Liver (tissue), 9 donors: ENCODE data around the gene IGDCC3. TPM values are rescaled to one million over a fixed set of nuclear protein-coding genes. Genes with fewer than 3 reads are reported as not detected.

Experiments
- DNase-seq: peaks from one replicate; pipeline ENCODE4 v3.0.0-alpha.2; 2017; ENCODE audit warnings: low spot score
- H3K27ac ChIP-seq, 2 donors: one replicate each; pipeline ENCODE4 v1.7.0; 2013; ENCODE audit warnings: inconsistent platforms in 2 of 2, low read length in 2 of 2, control low read depth in 1 of 2, low read depth in 1 of 2, mild to moderate bottlenecking in 1 of 2
- H3K27me3 ChIP-seq, 4 donors: one replicate each; pipeline versions ENCODE4 v1.6.1 to v1.7.0; 2013; ENCODE audit warnings: low read length in 3 of 4, inconsistent platforms in 1 of 4, mild to moderate bottlenecking in 1 of 4, moderate library complexity in 1 of 4; ENCODE audit not compliant: control insufficient read depth in 4 of 4, insufficient read depth in 4 of 4
- H3K36me3 ChIP-seq, 4 donors: one replicate each; pipeline versions ENCODE4 v1.6.1 to v1.7.0; 2013; ENCODE audit warnings: low read length in 3 of 4, mild to moderate bottlenecking in 3 of 4, low read depth in 1 of 4, moderate library complexity in 1 of 4; ENCODE audit not compliant: control insufficient read depth in 4 of 4, insufficient read depth in 3 of 4
- H3K4me1 ChIP-seq, 4 donors: one replicate each; pipeline versions ENCODE4 v1.6.1 to v1.7.0; 2013; ENCODE audit warnings: low read length in 3 of 4, mild to moderate bottlenecking in 3 of 4, moderate library complexity in 1 of 4; ENCODE audit not compliant: control insufficient read depth in 4 of 4, insufficient read depth in 4 of 4
- H3K4me3 ChIP-seq, 3 donors: one replicate each; pipeline versions ENCODE4 v1.6.1 to v1.7.0; 2013; ENCODE audit warnings: low read length in 3 of 3, control low read depth in 1 of 3, low read depth in 1 of 3, mild to moderate bottlenecking in 1 of 3
- H3K9ac ChIP-seq, 2 donors: one replicate each; pipeline ENCODE4 v1.7.0; 2013; ENCODE audit warnings: low read length in 2 of 2, mild to moderate bottlenecking in 2 of 2, moderate library complexity in 2 of 2, control low read depth in 1 of 2, low read depth in 1 of 2
- H3K9me3 ChIP-seq, 4 donors: one replicate each; pipeline versions ENCODE4 v1.6.1 to v1.7.0; 2013; ENCODE audit warnings: low read length in 3 of 4; ENCODE audit not compliant: control insufficient read depth in 4 of 4
- EGR1 ChIP-seq, 2 donors: IDR thresholded peaks; 2 replicates each; pipeline ENCODE4 v1.6.1; 2016 to 2018; ENCODE audit warnings: antibody characterized with exemption in 2 of 2, low read depth in 2 of 2
- FOXA1 ChIP-seq: IDR thresholded peaks from 2 replicates; pipeline ENCODE4 v1.6.1; 2016; ENCODE audit warnings: antibody characterized with exemption
- GABPA ChIP-seq, 2 donors: IDR thresholded peaks in 1 of 2; conservative IDR thresholded peaks in 1 of 2; 2 replicates each; pipeline ENCODE4 v1.6.1; 2016; ENCODE audit warnings: antibody characterized with exemption in 2 of 2, mild to moderate bottlenecking in 1 of 2, moderate library complexity in 1 of 2
- HNF4A ChIP-seq, 2 donors: conservative IDR thresholded peaks; 2 replicates each; pipeline ENCODE4 v1.6.1; 2016; ENCODE audit warnings: antibody characterized with exemption in 2 of 2, mild to moderate bottlenecking in 2 of 2
- HNF4G ChIP-seq: IDR thresholded peaks from 2 replicates; pipeline ENCODE4 v1.6.1; 2016; ENCODE audit warnings: antibody characterized with exemption
- JUND ChIP-seq, 2 donors: IDR thresholded peaks; 2 replicates each; pipeline ENCODE4 v1.6.1; 2016; ENCODE audit warnings: antibody characterized with exemption in 2 of 2
- NR2F2 ChIP-seq: IDR thresholded peaks from 2 replicates; pipeline ENCODE4 v1.6.1; 2016; ENCODE audit warnings: antibody characterized with exemption
- REST ChIP-seq: IDR thresholded peaks from 2 replicates; pipeline ENCODE4 v1.6.1; 2016; ENCODE audit warnings: antibody characterized with exemption, mild to moderate bottlenecking
- SP1 ChIP-seq: IDR thresholded peaks from 2 replicates; pipeline ENCODE4 v1.6.1; 2018; ENCODE audit warnings: antibody characterized with exemption, mild to moderate bottlenecking
- TAF1 ChIP-seq: conservative IDR thresholded peaks from 2 replicates; pipeline ENCODE4 v1.6.1; 2016; ENCODE audit warnings: antibody characterized with exemption, mild to moderate bottlenecking
- YY1 ChIP-seq: IDR thresholded peaks from 2 replicates; pipeline ENCODE4 v1.6.1; 2016; ENCODE audit warnings: antibody characterized with exemption, mild to moderate bottlenecking
- ZBTB33 ChIP-seq: IDR thresholded peaks from 2 replicates; pipeline ENCODE4 v1.6.1; 2016; ENCODE audit warnings: antibody characterized with exemption
- WGBS: extraction: QIAGEN DNeasy Blood & Tissue Kit; methylation state at CpG from one replicate; pipeline ENCODE4 v1.1.7; 2013; 5-methylcytosine and 5-hydroxymethylcytosine counted together
- polyA plus RNA-seq, 2 donors: library from polyadenylated mRNA; stranded (reverse) in 1 of 2; unstranded in 1 of 2; fragments of 200-250 nt in 1 of 2; fragments of >200 nt in 1 of 2; fragmentation: Nextera tagmentation in 1 of 2; extraction: Ambion mirVana in 1 of 2; gene quantifications; one replicate each; pipeline versions ENCODE4 v1.2.1 to v1.2.3, GENCODE V29; 2013 to 2015
- total RNA-seq, 2 donors: library from RNA; depleted of rRNA; stranded (reverse); fragments of >200 nt; gene quantifications; one replicate each; pipeline ENCODE4 v1.2.3, GENCODE V29; 2014
- TF ChIP-seq, protein P1 (sequence below): IDR thresholded peaks from 2 replicates; pipeline ENCODE4 v1.6.1; 2016; ENCODE audit warnings: antibody characterized with exemption
- TF ChIP-seq, protein P2 (sequence below): IDR thresholded peaks from 2 replicates; pipeline ENCODE4 v1.6.1; 2016; ENCODE audit warnings: antibody characterized with exemption
- TF ChIP-seq, protein P3 (sequence below): fragments of 150-350 bp; IDR thresholded peaks from 2 replicates; pipeline ENCODE4 v1.5.1; 2017; ENCODE audit warnings: improper control_type of control experiment, low read depth, low read length; ENCODE audit not compliant: missing input control
- donor health status: healthy.
- donor health status: healthy.
- donor health status: healthy.
- donor health status: healthy.
- donor health status: healthy.

Gene IGDCC3
- total and polyA plus RNA-seq, 4 donors = 1.5 TPM; not detected in 3

GRCh38 chr15:65362491-65362890, 15.3 kb downstream of the IGDCC3 start:
- H3K4me1 ChIP-seq = no peaks in the 10 kb centered on the region
- H3K27ac ChIP-seq = no peak overlapping the region
- TF ChIP-seq, protein P1, sequence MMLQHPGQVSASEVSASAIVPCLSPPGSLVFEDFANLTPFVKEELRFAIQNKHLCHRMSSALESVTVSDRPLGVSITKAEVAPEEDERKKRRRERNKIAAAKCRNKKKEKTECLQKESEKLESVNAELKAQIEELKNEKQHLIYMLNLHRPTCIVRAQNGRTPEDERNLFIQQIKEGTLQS = no peak
- TF ChIP-seq HNF4G = no peak
- no peak for TF ChIP-seq TAF1
- TF ChIP-seq FOXA1 = no peak
- TF ChIP-seq GABPA (IDR thresholded peaks at IDR 0.05 in 1 of 2, conservative IDR thresholded peaks at IDR 0.05 in 1 of 2) = no peak
- TF ChIP-seq, protein P2, sequence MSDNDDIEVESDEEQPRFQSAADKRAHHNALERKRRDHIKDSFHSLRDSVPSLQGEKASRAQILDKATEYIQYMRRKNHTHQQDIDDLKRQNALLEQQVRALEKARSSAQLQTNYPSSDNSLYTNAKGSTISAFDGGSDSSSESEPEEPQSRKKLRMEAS = no peak
- no peak for TF ChIP-seq JUND (IDR thresholded peaks at IDR 0.05)
- no peak for TF ChIP-seq HNF4A (conservative IDR thresholded peaks at IDR 0.05)
- no peak for TF ChIP-seq SP1
- TF ChIP-seq ZBTB33 = no peak
- no peak for DNase-seq
- H3K27me3 ChIP-seq = peaks cover 0 to 7% (median 0%) of the 10 kb centered on the region in 4 donors
- 89% methylated on average over 8 of the region's 8 CpGs for whole genome bisulfite sequencing
- no peak overlapping the region for H3K4me3 ChIP-seq
- no peaks in the 10 kb centered on the region for H3K36me3 ChIP-seq
- H3K9ac ChIP-seq = no peak overlapping the region
- H3K9me3 ChIP-seq = no peaks in the 10 kb centered on the region

DNA sequence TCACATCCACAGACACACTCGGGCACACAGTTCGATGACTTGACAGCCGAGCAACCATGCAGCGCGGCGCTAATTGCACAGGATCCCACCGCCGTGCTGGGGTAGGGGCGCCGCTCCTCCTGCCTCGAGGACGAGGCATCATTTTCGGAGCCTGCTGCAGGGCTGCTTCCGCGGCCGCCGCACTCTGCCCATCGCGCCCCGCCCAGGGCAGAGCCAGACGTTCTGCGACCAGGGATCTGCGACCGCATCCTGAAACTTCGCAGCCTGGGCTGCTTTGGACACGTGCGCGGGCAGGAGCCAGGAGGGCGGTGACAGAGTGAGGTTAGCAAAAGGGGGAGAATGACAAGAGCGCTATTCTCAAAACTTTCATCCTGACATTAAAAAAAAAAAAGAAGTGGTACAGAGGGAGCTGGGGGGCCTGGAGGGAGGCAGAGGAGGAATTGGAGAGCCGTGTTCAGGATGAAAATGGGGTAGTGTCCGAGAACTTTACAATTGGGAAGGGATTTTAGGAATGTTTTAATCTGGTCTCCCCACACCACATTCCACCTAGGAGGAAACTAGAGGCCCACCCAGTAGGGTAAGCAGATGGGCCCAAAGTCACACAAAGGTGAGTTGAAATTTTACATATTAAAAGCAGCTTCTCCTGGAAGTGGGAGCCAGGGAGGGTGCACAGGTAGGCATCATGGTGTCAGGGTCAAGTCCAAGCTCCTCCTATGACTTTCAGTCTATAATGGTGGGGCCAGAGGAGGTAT, 15.9 kb downstream of the IGDCC3 start:
- Histone ChIP-seq H3K27me3 (peaks cover 0 to 7% (median 0%) of the 10 kb centered on the region in 4 donors), H3K9ac (no peak overlapping the region), H3K4me1 (no peaks in the 10 kb centered on the region), H3K27ac (no peak overlapping the region), H3K4me3 (no peak overlapping the region), H3K36me3 (no peaks in the 10 kb centered on the region), H3K9me3 (no peaks in the 10 kb centered on the region)
- no peak for TF ChIP-seq YY1
- TF ChIP-seq, protein P3, sequence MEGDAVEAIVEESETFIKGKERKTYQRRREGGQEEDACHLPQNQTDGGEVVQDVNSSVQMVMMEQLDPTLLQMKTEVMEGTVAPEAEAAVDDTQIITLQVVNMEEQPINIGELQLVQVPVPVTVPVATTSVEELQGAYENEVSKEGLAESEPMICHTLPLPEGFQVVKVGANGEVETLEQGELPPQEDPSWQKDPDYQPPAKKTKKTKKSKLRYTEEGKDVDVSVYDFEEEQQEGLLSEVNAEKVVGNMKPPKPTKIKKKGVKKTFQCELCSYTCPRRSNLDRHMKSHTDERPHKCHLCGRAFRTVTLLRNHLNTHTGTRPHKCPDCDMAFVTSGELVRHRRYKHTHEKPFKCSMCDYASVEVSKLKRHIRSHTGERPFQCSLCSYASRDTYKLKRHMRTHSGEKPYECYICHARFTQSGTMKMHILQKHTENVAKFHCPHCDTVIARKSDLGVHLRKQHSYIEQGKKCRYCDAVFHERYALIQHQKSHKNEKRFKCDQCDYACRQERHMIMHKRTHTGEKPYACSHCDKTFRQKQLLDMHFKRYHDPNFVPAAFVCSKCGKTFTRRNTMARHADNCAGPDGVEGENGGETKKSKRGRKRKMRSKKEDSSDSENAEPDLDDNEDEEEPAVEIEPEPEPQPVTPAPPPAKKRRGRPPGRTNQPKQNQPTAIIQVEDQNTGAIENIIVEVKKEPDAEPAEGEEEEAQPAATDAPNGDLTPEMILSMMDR = no peak
- no peak for TF ChIP-seq FOXA1
- 77% methylated on average over 32 of the region's 32 CpGs for WGBS
- no peak for DNase-seq

DNA sequence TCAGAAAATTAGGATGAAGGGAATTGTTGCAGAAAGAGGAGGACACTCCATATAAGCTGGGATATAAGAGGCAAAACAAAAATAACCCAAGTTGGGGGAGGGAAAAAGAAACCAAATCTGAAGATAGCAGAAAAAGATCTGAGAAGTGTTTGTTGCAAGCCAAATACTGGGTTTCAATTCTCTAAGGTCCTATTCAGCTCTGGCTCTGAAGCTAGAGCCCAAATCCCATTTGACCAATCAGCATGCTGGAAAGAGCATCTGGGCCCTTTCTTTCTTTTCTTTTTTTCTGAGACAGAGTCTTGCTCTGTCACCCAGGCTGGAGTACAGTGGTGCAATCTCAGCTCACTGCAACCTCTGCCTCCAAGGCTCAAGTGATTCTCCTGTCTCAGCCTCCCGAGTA, 17.3 kb downstream of the IGDCC3 start:
- H3K27me3 ChIP-seq = peaks cover 0 to 13% (median 4%) of the 10 kb centered on the region in 4 donors
- H3K9ac ChIP-seq = no peak overlapping the region
- no peak overlapping the region for H3K4me3 ChIP-seq
- peaks cover 4 to 6% (median 4%) of the 10 kb centered on the region in 4 donors for H3K4me1 ChIP-seq
- WGBS = 95% methylated on average over 1 of the region's 1 CpG
- H3K27ac ChIP-seq = no peak overlapping the region
- H3K9me3 ChIP-seq = no peaks in the 10 kb centered on the region
- DNase-seq = no peak
- no peaks in the 10 kb centered on the region for H3K36me3 ChIP-seq
- no peak for TF ChIP-seq REST
- no peak for TF ChIP-seq NR2F2
- no peak for TF ChIP-seq EGR1 (IDR thresholded peaks at IDR 0.05; ENCODE audit: low read depth in 2 of 2)
- TF ChIP-seq, protein P2 = no peak
- TF ChIP-seq, protein P3 = no peak
